OCI-LY3 (cell line): ENCODE measurements around the gene PTPRD.

Experiments used
- H2AFZ ChIP-seq: fragments of 200-600, 300-600 bp; shearing (Covaris generic); 2 replicates; pipeline ENCODE4 v1.6.0; 2014; ENCODE audit warnings: antibody characterized with exemption, low read depth, low read length
- H3K27ac ChIP-seq: fragments of 200-600, 300-600 bp; sonication (generic); 2 replicates; pipeline ENCODE4 v1.5.1; 2014; ENCODE audit warnings: mild to moderate bottlenecking, low read length, moderate library complexity, mixed read lengths
- H3K27me3 ChIP-seq: fragments of 200-600, 300-600 bp; sonication (generic); 2 replicates; pipeline ENCODE4 v1.6.1; 2014; ENCODE audit warnings: low read depth, low read length, mixed read lengths
- H3K36me3 ChIP-seq: fragments of 200-600, 300-600 bp; sonication (generic); replicated peaks from 2 replicates; pipeline ENCODE3; 2014; ENCODE audit warnings: low read depth, low read length, mixed read lengths
- H3K4me1 ChIP-seq: fragments of 300-600, 200-600 bp; sonication (generic); 2 replicates; pipeline ENCODE4 v1.6.1; 2014; ENCODE audit warnings: low read length, mixed read lengths
- H3K4me2 ChIP-seq: fragments of 200-600, 300-600 bp; sonication (generic); 2 replicates; pipeline ENCODE4 v1.6.1; 2014; ENCODE audit warnings: low read length, mixed read lengths
- H3K4me3 ChIP-seq: fragments of 300-600, 200-600 bp; sonication (generic); 2 replicates; pipeline ENCODE4 v1.5.1; 2014; ENCODE audit warnings: antibody characterized with exemption, mild to moderate bottlenecking, low read length, moderate library complexity
- H3K79me2 ChIP-seq: fragments of 300-600, 200-600 bp; shearing (Covaris generic); 2 replicates; pipeline ENCODE4 v1.6.1; 2014; ENCODE audit warnings: mild to moderate bottlenecking, low read length, mixed read lengths
- H3K9ac ChIP-seq: fragments of 300-600, 200-600 bp; shearing (Covaris generic); 2 replicates; pipeline ENCODE4 v1.6.0; 2014; ENCODE audit warnings: mild to moderate bottlenecking, low read length, moderate library complexity
- H3K9me3 ChIP-seq: fragments of 200-600, 300-600 bp; shearing (Covaris generic); 2 replicates; pipeline ENCODE4 v1.6.1; 2014; ENCODE audit warnings: low read length, mixed read lengths; ENCODE audit not compliant: insufficient read depth
- H4K20me1 ChIP-seq: fragments of 200-600, 300-600 bp; sonication (generic); 2 replicates; pipeline ENCODE4 v1.6.1; 2016; ENCODE audit warnings: low read length, mixed read lengths; ENCODE audit not compliant: insufficient read depth
- CTCF ChIP-seq: fragments of 200-600, 300-600 bp; sonication (generic); IDR thresholded peaks from 2 replicates; pipeline ENCODE4 v1.5.1; 2014; ENCODE audit warnings: antibody characterized with exemption, low read length, low read depth
- EZH2phosphoT487 ChIP-seq: fragments of 200-600 bp; shearing (Covaris generic); IDR thresholded peaks from 2 replicates; pipeline ENCODE4 v1.6.1; 2018; ENCODE audit warnings: antibody characterized with exemption, mixed run types, low read depth

Gene PTPRD

GRCh38 chr9:9536523-9536922 is 1076.3 kb downstream of the PTPRD start:
- TF ChIP-seq CTCF (no peak), EZH2phosphoT487 (no peak)

GRCh38 chr9:9523476-9524139 is 1089.2 kb downstream of the PTPRD start:
- Histone ChIP-seq H3K4me2 (no peak overlapping the region), H3K9ac (no peak overlapping the region), H3K27ac (no peak overlapping the region), H3K79me2 (no peaks in the 10 kb centered on the region), H3K27me3 (no peaks in the 10 kb centered on the region), H3K4me3 (no peak overlapping the region), H2AFZ (no peak overlapping the region), H3K9me3 (no peaks in the 10 kb centered on the region), H4K20me1 (no peaks in the 10 kb centered on the region), H3K4me1 (no peaks in the 10 kb centered on the region), H3K36me3 (no peaks in the 10 kb centered on the region)
- TF ChIP-seq CTCF (no peak), EZH2phosphoT487 (no peak)

More at GRCh38 chr9:9536523-9536922, 1076.3 kb downstream of the PTPRD start:
- Histone ChIP-seq H3K9ac (no peak overlapping the region), H3K79me2 (no peaks in the 10 kb centered on the region), H3K9me3 (no peaks in the 10 kb centered on the region), H3K4me2 (no peak overlapping the region), H3K27ac (no peak overlapping the region), H3K27me3 (no peaks in the 10 kb centered on the region), H4K20me1 (no peaks in the 10 kb centered on the region), H3K4me3 (no peak overlapping the region), H3K36me3 (no peaks in the 10 kb centered on the region), H2AFZ (no peak overlapping the region), H3K4me1 (peaks cover 6% of the 10 kb centered on the region)

- Histone ChIP-seq H3K4me1 (no peaks in the 10 kb centered on the region), H3K9ac (no peak overlapping the region), H3K27ac (no peak overlapping the region), H2AFZ (no peak overlapping the region), H4K20me1 (no peaks in the 10 kb centered on the region), H3K4me3 (no peak overlapping the region), H3K9me3 (no peaks in the 10 kb centered on the region), H3K36me3 (no peaks in the 10 kb centered on the region), H3K27me3 (no peaks in the 10 kb centered on the region), H3K79me2 (no peaks in the 10 kb centered on the region), H3K4me2 (no peak overlapping the region)
- TF ChIP-seq EZH2phosphoT487: no peak
- no peak for TF ChIP-seq CTCF
These were observed 1090.4 kb downstream of the PTPRD start for GRCh38 chr9:9522406-9522805.

GRCh38 chr9:9521033-9521779 is 1091.6 kb downstream of the PTPRD start:
- no peak overlapping the region for H3K9ac ChIP-seq
- no peak overlapping the region for H3K4me3 ChIP-seq
- H3K9me3 ChIP-seq: no peaks in the 10 kb centered on the region
- no peaks in the 10 kb centered on the region for H4K20me1 ChIP-seq
- no peaks in the 10 kb centered on the region for H3K4me1 ChIP-seq
- no peaks in the 10 kb centered on the region for H3K27me3 ChIP-seq
- no peak overlapping the region for H3K4me2 ChIP-seq
- no peak overlapping the region for H2AFZ ChIP-seq
- H3K27ac ChIP-seq: no peak overlapping the region
- no peaks in the 10 kb centered on the region for H3K36me3 ChIP-seq
- TF ChIP-seq CTCF: no peak
- no peaks in the 10 kb centered on the region for H3K79me2 ChIP-seq
